Liver (tissue), 3 donors: ENCODE results near the gene NAPB.

Experiments
- EGR1 ChIP-seq, 2 donors: IDR thresholded peaks; 2 replicates each; pipeline ENCODE4 v1.6.1; 2016 to 2018; ENCODE audit warnings: antibody characterized with exemption in 2 of 2, low read depth in 2 of 2
- FOXA1 ChIP-seq: IDR thresholded peaks from 2 replicates; pipeline ENCODE4 v1.6.1; 2016; ENCODE audit warnings: antibody characterized with exemption
- GABPA ChIP-seq, 2 donors: IDR thresholded peaks in 1 of 2; conservative IDR thresholded peaks in 1 of 2; 2 replicates each; pipeline ENCODE4 v1.6.1; 2016; ENCODE audit warnings: antibody characterized with exemption in 2 of 2, mild to moderate bottlenecking in 1 of 2, moderate library complexity in 1 of 2
- HNF4A ChIP-seq, 2 donors: conservative IDR thresholded peaks; 2 replicates each; pipeline ENCODE4 v1.6.1; 2016; ENCODE audit warnings: antibody characterized with exemption in 2 of 2, mild to moderate bottlenecking in 2 of 2
- HNF4G ChIP-seq: IDR thresholded peaks from 2 replicates; pipeline ENCODE4 v1.6.1; 2016; ENCODE audit warnings: antibody characterized with exemption
- JUND ChIP-seq, 2 donors: IDR thresholded peaks; 2 replicates each; pipeline ENCODE4 v1.6.1; 2016; ENCODE audit warnings: antibody characterized with exemption in 2 of 2
- RAD21 ChIP-seq, 2 donors: IDR thresholded peaks; 2 replicates each; pipeline ENCODE4 v1.6.1; 2016; ENCODE audit warnings: antibody characterized with exemption in 2 of 2, mild to moderate bottlenecking in 2 of 2
- SP1 ChIP-seq: IDR thresholded peaks from 2 replicates; pipeline ENCODE4 v1.6.1; 2018; ENCODE audit warnings: antibody characterized with exemption, mild to moderate bottlenecking
- TF ChIP-seq, protein P1 (sequence below): fragments of 150-350 bp; IDR thresholded peaks from 2 replicates; pipeline ENCODE4 v1.5.1; 2017; ENCODE audit warnings: improper control_type of control experiment, low read depth, low read length; ENCODE audit not compliant: missing input control
- TF ChIP-seq, protein P2 (sequence below): IDR thresholded peaks from 2 replicates; pipeline ENCODE4 v1.6.1; 2016; ENCODE audit warnings: antibody characterized with exemption
- TF ChIP-seq, protein P3 (sequence below): IDR thresholded peaks from 2 replicates; pipeline ENCODE4 v1.6.1; 2016; ENCODE audit warnings: antibody characterized with exemption, mild to moderate bottlenecking
- TF ChIP-seq, protein P4 (sequence below): IDR thresholded peaks from 2 replicates; pipeline ENCODE4 v1.6.1; 2016; ENCODE audit warnings: antibody characterized with exemption
- TF ChIP-seq, protein P5 (sequence below): IDR thresholded peaks from 2 replicates; pipeline ENCODE4 v1.6.1; 2016; ENCODE audit warnings: antibody characterized with exemption
- donor health status: healthy.
- donor health status: healthy.

DNA sequence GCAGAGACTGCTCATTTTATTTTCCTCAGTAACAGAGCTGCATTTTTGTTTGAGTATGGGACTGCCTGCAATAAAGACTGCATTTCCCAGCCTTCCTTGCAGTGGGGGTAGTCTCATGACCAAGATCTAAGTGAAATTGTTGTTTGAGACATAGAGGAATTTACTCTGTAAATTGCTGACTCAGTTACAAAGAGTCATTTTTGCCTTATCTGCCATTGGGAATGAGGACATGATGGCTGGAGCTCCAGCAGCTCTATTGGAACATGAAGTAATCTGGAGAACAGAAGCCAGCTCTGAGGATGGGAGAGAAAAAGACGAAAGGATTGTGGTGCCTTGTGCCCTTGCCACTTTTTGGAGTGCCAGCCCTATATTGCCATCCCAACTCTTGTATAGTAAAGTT is 33.5 kb upstream of the NAPB start:
- TF ChIP-seq EGR1 (IDR thresholded peaks at IDR 0.05; ENCODE audit: low read depth in 2 of 2), result no peak
- TF ChIP-seq SP1, result no peak
- TF ChIP-seq, protein P1, sequence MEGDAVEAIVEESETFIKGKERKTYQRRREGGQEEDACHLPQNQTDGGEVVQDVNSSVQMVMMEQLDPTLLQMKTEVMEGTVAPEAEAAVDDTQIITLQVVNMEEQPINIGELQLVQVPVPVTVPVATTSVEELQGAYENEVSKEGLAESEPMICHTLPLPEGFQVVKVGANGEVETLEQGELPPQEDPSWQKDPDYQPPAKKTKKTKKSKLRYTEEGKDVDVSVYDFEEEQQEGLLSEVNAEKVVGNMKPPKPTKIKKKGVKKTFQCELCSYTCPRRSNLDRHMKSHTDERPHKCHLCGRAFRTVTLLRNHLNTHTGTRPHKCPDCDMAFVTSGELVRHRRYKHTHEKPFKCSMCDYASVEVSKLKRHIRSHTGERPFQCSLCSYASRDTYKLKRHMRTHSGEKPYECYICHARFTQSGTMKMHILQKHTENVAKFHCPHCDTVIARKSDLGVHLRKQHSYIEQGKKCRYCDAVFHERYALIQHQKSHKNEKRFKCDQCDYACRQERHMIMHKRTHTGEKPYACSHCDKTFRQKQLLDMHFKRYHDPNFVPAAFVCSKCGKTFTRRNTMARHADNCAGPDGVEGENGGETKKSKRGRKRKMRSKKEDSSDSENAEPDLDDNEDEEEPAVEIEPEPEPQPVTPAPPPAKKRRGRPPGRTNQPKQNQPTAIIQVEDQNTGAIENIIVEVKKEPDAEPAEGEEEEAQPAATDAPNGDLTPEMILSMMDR, result no peak
- TF ChIP-seq, protein P2, sequence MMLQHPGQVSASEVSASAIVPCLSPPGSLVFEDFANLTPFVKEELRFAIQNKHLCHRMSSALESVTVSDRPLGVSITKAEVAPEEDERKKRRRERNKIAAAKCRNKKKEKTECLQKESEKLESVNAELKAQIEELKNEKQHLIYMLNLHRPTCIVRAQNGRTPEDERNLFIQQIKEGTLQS, result no peak
- TF ChIP-seq, protein P3, sequence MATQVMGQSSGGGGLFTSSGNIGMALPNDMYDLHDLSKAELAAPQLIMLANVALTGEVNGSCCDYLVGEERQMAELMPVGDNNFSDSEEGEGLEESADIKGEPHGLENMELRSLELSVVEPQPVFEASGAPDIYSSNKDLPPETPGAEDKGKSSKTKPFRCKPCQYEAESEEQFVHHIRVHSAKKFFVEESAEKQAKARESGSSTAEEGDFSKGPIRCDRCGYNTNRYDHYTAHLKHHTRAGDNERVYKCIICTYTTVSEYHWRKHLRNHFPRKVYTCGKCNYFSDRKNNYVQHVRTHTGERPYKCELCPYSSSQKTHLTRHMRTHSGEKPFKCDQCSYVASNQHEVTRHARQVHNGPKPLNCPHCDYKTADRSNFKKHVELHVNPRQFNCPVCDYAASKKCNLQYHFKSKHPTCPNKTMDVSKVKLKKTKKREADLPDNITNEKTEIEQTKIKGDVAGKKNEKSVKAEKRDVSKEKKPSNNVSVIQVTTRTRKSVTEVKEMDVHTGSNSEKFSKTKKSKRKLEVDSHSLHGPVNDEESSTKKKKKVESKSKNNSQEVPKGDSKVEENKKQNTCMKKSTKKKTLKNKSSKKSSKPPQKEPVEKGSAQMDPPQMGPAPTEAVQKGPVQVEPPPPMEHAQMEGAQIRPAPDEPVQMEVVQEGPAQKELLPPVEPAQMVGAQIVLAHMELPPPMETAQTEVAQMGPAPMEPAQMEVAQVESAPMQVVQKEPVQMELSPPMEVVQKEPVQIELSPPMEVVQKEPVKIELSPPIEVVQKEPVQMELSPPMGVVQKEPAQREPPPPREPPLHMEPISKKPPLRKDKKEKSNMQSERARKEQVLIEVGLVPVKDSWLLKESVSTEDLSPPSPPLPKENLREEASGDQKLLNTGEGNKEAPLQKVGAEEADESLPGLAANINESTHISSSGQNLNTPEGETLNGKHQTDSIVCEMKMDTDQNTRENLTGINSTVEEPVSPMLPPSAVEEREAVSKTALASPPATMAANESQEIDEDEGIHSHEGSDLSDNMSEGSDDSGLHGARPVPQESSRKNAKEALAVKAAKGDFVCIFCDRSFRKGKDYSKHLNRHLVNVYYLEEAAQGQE, result no peak
- TF ChIP-seq JUND (IDR thresholded peaks at IDR 0.05), result no peak
- TF ChIP-seq, protein P4, sequence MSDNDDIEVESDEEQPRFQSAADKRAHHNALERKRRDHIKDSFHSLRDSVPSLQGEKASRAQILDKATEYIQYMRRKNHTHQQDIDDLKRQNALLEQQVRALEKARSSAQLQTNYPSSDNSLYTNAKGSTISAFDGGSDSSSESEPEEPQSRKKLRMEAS, result no peak
- TF ChIP-seq FOXA1, result no peak
- TF ChIP-seq HNF4A (conservative IDR thresholded peaks at IDR 0.05), result no peak
- no peak for TF ChIP-seq HNF4G
- TF ChIP-seq GABPA (IDR thresholded peaks at IDR 0.05 in 1 of 2, conservative IDR thresholded peaks at IDR 0.05 in 1 of 2), result no peak
- TF ChIP-seq, protein P5, sequence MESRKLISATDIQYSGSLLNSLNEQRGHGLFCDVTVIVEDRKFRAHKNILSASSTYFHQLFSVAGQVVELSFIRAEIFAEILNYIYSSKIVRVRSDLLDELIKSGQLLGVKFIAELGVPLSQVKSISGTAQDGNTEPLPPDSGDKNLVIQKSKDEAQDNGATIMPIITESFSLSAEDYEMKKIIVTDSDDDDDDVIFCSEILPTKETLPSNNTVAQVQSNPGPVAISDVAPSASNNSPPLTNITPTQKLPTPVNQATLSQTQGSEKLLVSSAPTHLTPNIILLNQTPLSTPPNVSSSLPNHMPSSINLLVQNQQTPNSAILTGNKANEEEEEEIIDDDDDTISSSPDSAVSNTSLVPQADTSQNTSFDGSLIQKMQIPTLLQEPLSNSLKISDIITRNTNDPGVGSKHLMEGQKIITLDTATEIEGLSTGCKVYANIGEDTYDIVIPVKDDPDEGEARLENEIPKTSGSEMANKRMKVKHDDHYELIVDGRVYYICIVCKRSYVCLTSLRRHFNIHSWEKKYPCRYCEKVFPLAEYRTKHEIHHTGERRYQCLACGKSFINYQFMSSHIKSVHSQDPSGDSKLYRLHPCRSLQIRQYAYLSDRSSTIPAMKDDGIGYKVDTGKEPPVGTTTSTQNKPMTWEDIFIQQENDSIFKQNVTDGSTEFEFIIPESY, result no peak
- TF ChIP-seq RAD21 (IDR thresholded peaks at IDR 0.05), result no peak
